Measurements from ENCODE around the gene ZMYND11. TPM values are rescaled to one million over a fixed set of nuclear protein-coding genes. Genes with fewer than 3 reads are reported as not detected.
A peak's percentile ranks its signal among the peaks of the same experiment; 100 is the strongest.

ZMYND11 gene
- total and polyA plus RNA-seq, 12 donors = 26.6 to 95.4 (median 78.6) TPM

GRCh38 chr10:104416-104815 lies 30.8 kb upstream of the ZMYND11 start:
- ATAC-seq = peak in 3 of 8 donors; percentile 35 to 70 (median 58)
- no peak for TF ChIP-seq CTCF (IDR thresholded peaks at IDR 0.05)

GRCh38 chr10:104862-105565 lies 30.2 kb upstream of the ZMYND11 start:
- peaks cover 0 to 6% (median 0%) of the 10 kb centered on the region in 11 donors for H3K9me3 ChIP-seq
- peak in 2 of 8 donors; percentile 12 to 47 for ATAC-seq
- peaks cover 0 to 4% (median 0%) of the 10 kb centered on the region in 9 donors for H3K4me1 ChIP-seq
- WGBS, 2 donors = 89 to 90% methylated on average over 16 of the region's 16 CpGs
- no peak overlapping the region for H3K27ac ChIP-seq
- peaks cover 0 to 6% (median 0%) of the 10 kb centered on the region in 7 donors for H3K27me3 ChIP-seq
- intact Hi-C loops (cut with DNase I) = no loop called here
- no peak for DNase-seq
- no peaks in the 10 kb centered on the region for H3K36me3 ChIP-seq
- H3K4me3 ChIP-seq = no peak overlapping the region
- TF ChIP-seq CTCF (IDR thresholded peaks at IDR 0.05) = no peak

More at GRCh38 chr10:104416-104815, 30.8 kb upstream of the ZMYND11 start:
- Histone ChIP-seq H3K4me1 (peaks cover 0 to 4% (median 0%) of the 10 kb centered on the region in 9 donors), H3K27ac (no peak overlapping the region), H3K27me3 (peaks cover 0 to 6% (median 0%) of the 10 kb centered on the region in 7 donors), H3K9me3 (peaks cover 0 to 6% (median 0%) of the 10 kb centered on the region in 11 donors), H3K36me3 (no peaks in the 10 kb centered on the region), H3K4me3 (no peak overlapping the region)
- 87% methylated on average over 4 of the region's 4 CpGs for WGBS, 2 donors
- DNase-seq = no peak
- intact Hi-C loops (cut with DNase I) = no loop called here

- H3K36me3 ChIP-seq = no peaks in the 10 kb centered on the region
- WGBS, 2 donors = 91 to 95% methylated on average over 4 of the region's 4 CpGs
- intact Hi-C loops (cut with DNase I) = no loop called here
- no peak overlapping the region for H3K4me3 ChIP-seq
- peaks cover 0 to 6% (median 0%) of the 10 kb centered on the region in 11 donors for H3K9me3 ChIP-seq
- no peak overlapping the region for H3K27ac ChIP-seq
- TF ChIP-seq CTCF (IDR thresholded peaks at IDR 0.05) = no peak
- DNase-seq = no peak
- no peak for ATAC-seq
- peaks cover 0 to 4% (median 0%) of the 10 kb centered on the region in 9 donors for H3K4me1 ChIP-seq
- peaks cover 0 to 6% (median 0%) of the 10 kb centered on the region in 7 donors for H3K27me3 ChIP-seq
Observed at GRCh38 chr10:105806-106205, 29.4 kb upstream of the ZMYND11 start.

- intact Hi-C loops (cut with DNase I) = no loop called here
- Histone ChIP-seq H3K9me3 (peaks cover 0 to 6% (median 0%) of the 10 kb centered on the region in 11 donors), H3K4me1 (peaks cover 0 to 4% (median 0%) of the 10 kb centered on the region in 9 donors), H3K27me3 (peaks cover 0 to 6% (median 0%) of the 10 kb centered on the region in 7 donors), H3K4me3 (no peak overlapping the region), H3K27ac (no peak overlapping the region), H3K36me3 (no peaks in the 10 kb centered on the region)
- ATAC-seq (peak in 1 of 8 donors; percentile 37), DNase-seq (no peak)
- TF ChIP-seq CTCF (IDR thresholded peaks at IDR 0.05) = no peak
- 48 to 56% methylated on average over 6 of the region's 6 CpGs for WGBS, 2 donors
Observed at GRCh38 chr10:106740-107139, 28.5 kb upstream of the ZMYND11 start.

All from heart right ventricle (tissue), 16 donors.